ENCODE measurements around the gene DDIAS.

GRCh38 chr11:82929121-82929520, 27.6 kb downstream of the DDIAS start:
- TF ChIP-seq CTCF (IDR thresholded peaks at IDR 0.05), result no peak
- TF ChIP-seq POLR2A (IDR thresholded peaks at IDR 0.05), result no peak

Data from lower leg skin (tissue), 3 donors.